ENCODE data around the gene COL15A1.

GRCh38 chr9:99076030-99076429 lies 132.3 kb downstream of the COL15A1 start:
- TF ChIP-seq EZH2 (optimal IDR thresholded peaks at IDR 0.05; ENCODE audit: low read depth, low read length) (no peak), CTCF (IDR thresholded peaks at IDR 0.05; ENCODE audit: low read length) (no peak), EZH2phosphoT487 (IDR thresholded peaks at IDR 0.05; ENCODE audit: low read length) (no peak)
